Suprapubic skin (tissue), 4 donors: Measurements from ENCODE around the gene RAB3B. TPM values are rescaled to one million over a fixed set of nuclear protein-coding genes. Genes with fewer than 3 reads are reported as not detected.
A peak's percentile ranks its signal among the peaks of the same experiment; 100 is the strongest.
"Not testable (repeated sequence)": the region's sequence is repeated elsewhere in the genome, so short reads cannot be mapped to it uniquely, and the experiment has no call there.

Experiments
- DNase-seq, 2 donors: peaks; one replicate each; pipeline ENCODE4 v3.0.0-alpha.2; 2019; ENCODE audit warnings: low spot score in 2 of 2
- H3K27ac ChIP-seq: fragments of 200-600 bp; sonication (generic); one replicate; pipeline ENCODE4 v1.5.1; 2019
- H3K27me3 ChIP-seq: fragments of 200-600 bp; sonication (generic); one replicate; pipeline ENCODE4 v1.5.1; 2019
- H3K36me3 ChIP-seq: fragments of 200-600 bp; sonication (generic); one replicate; pipeline ENCODE4 v1.5.1; 2019
- H3K4me1 ChIP-seq: fragments of 200-600 bp; sonication (generic); one replicate; pipeline ENCODE4 v1.5.1; 2019
- H3K4me3 ChIP-seq: fragments of 200-600 bp; sonication (generic); one replicate; pipeline ENCODE4 v1.5.1; 2019; ENCODE audit warnings: mild to moderate bottlenecking
- H3K9me3 ChIP-seq: fragments of 200-600 bp; sonication (generic); one replicate; pipeline ENCODE4 v1.5.1; 2019
- CTCF ChIP-seq, 2 donors: fragments of 200-600 bp in 1 of 2; fragments of 450-650 bp in 1 of 2; sonication (generic) in 1 of 2; IDR thresholded peaks; one replicate each; pipeline ENCODE4 v1.5.1; 2016 to 2019; ENCODE audit warnings: antibody characterized with exemption in 2 of 2, mild to moderate bottlenecking in 1 of 2, moderate library complexity in 1 of 2
- EP300 ChIP-seq: sonication (generic); formaldehyde crosslinking; IDR thresholded peaks from one replicate; pipeline ENCODE4 v1.6.1; 2017; ENCODE audit warnings: antibody characterized with exemption
- POLR2A ChIP-seq, 2 donors: fragments of 450-650 bp; IDR thresholded peaks; one replicate each; pipeline ENCODE4 v1.6.1; 2017; ENCODE audit warnings: antibody characterized with exemption in 2 of 2, mild to moderate bottlenecking in 2 of 2, moderate library complexity in 2 of 2
- POLR2AphosphoS5 ChIP-seq, 3 donors: sonication (generic); formaldehyde crosslinking; IDR thresholded peaks; one replicate each; pipeline ENCODE4 v1.6.1; 2017; ENCODE audit warnings: antibody characterized with exemption in 3 of 3
- WGBS: methylation state at CpG from one replicate; pipeline ENCODE4 v1.1.5; 2018; 5-methylcytosine and 5-hydroxymethylcytosine counted together
- total RNA-seq, 4 donors: library from RNA; depleted of rRNA; stranded (reverse); fragments of >200 nt; gene quantifications; one replicate each; pipeline ENCODE4 v1.1.0, GENCODE V29; 2016

Gene RAB3B
- total RNA-seq, 4 donors from 2014 or later = 2.8 to 6.8 (median 5.6) TPM

GRCh38 chr1:51878308-51878615 lies 112.2 kb downstream of the RAB3B start:
- peak in 1 of 2 donors; percentile 69 for DNase-seq
- TF ChIP-seq EP300 = no peak
- no peak for TF ChIP-seq CTCF (IDR thresholded peaks at IDR 0.05)
- no peak for TF ChIP-seq POLR2A (IDR thresholded peaks at IDR 0.05)
- TF ChIP-seq POLR2AphosphoS5 (IDR thresholded peaks at IDR 0.05) = no peak
- Histone ChIP-seq H3K9me3 (no peaks in the 10 kb centered on the region), H3K27ac (peak overlapping the region; percentile 99), H3K4me1 (peaks cover 43% of the 10 kb centered on the region), H3K27me3 (peaks cover 24% of the 10 kb centered on the region), H3K4me3 (peak overlapping the region; percentile 96), H3K36me3 (no peaks in the 10 kb centered on the region)
- WGBS = 0% methylated on average over 11 of the region's 17 CpGs

GRCh38 chr1:51877434-51878307 lies 112.8 kb downstream of the RAB3B start:
- 17% methylated on average over 20 of the region's 21 CpGs for WGBS
- Histone ChIP-seq H3K4me1 (peaks cover 43% of the 10 kb centered on the region), H3K4me3 (peak overlapping the region; percentile 96), H3K36me3 (no peaks in the 10 kb centered on the region), H3K27me3 (peaks cover 23% of the 10 kb centered on the region), H3K27ac (peak overlapping the region; percentile 99), H3K9me3 (no peaks in the 10 kb centered on the region)
- TF ChIP-seq EP300 (no peak), POLR2A (IDR thresholded peaks at IDR 0.05) (no peak), CTCF (IDR thresholded peaks at IDR 0.05) (no peak), POLR2AphosphoS5 (IDR thresholded peaks at IDR 0.05) (no peak)
- peak in 1 of 2 donors; percentile 80 for DNase-seq

- Histone ChIP-seq H3K27me3 (peaks cover 5% of the 10 kb centered on the region), H3K36me3 (no peaks in the 10 kb centered on the region), H3K9me3 (no peaks in the 10 kb centered on the region), H3K27ac (no peak overlapping the region), H3K4me1 (peaks cover 51% of the 10 kb centered on the region), H3K4me3 (no peak overlapping the region)
- no peak for DNase-seq
- TF ChIP-seq CTCF (IDR thresholded peaks at IDR 0.05) (no peak), POLR2AphosphoS5 (IDR thresholded peaks at IDR 0.05) (no peak), EP300 (no peak), POLR2A (IDR thresholded peaks at IDR 0.05) (no peak)
Observed at GRCh38 chr1:51875836-51876235, 114.7 kb downstream of the RAB3B start.

- whole genome bisulfite sequencing = 76% methylated on average over 6 of the region's 6 CpGs
- no peaks in the 10 kb centered on the region for H3K27me3 ChIP-seq
- no peaks in the 10 kb centered on the region for H3K36me3 ChIP-seq
- no peak for TF ChIP-seq CTCF (IDR thresholded peaks at IDR 0.05)
- no peak for TF ChIP-seq POLR2AphosphoS5 (IDR thresholded peaks at IDR 0.05)
- no peak for TF ChIP-seq EP300
- no peak for TF ChIP-seq POLR2A (IDR thresholded peaks at IDR 0.05)
- H3K4me3 ChIP-seq = no peak overlapping the region
- no peak overlapping the region for H3K27ac ChIP-seq
- H3K4me1 ChIP-seq = peaks cover 52% of the 10 kb centered on the region
- no peaks in the 10 kb centered on the region for H3K9me3 ChIP-seq
- no peak for DNase-seq
Observed at GRCh38 chr1:51875291-51875772, 115.2 kb downstream of the RAB3B start.

- H3K4me3 ChIP-seq, H3K27ac ChIP-seq, H3K36me3 ChIP-seq, H3K27me3 ChIP-seq, H3K9me3 ChIP-seq, DNase-seq: not testable (repeated sequence)
- WGBS = 100% methylated on average over 1 of the region's 1 CpG
- H3K4me1 ChIP-seq = peaks cover 48% of the 10 kb centered on the region
Observed at GRCh38 chr1:51873270-51873669, 117.2 kb downstream of the RAB3B start.
